Activated CD4-positive, alpha-beta T cell treated with anti-CD3 and anti-CD28 coated beads for 1 hour (primary cell): Measurements from ENCODE around the gene TM4SF4.
"Not testable (repeated sequence)": the region's sequence is repeated elsewhere in the genome, so short reads cannot be mapped to it uniquely, and the experiment has no call there.

ENCODE experiments used
- DNase-seq: peaks from one replicate; pipeline ENCODE4 v3.0.0-alpha.2; 2020

TM4SF4 gene

DNA sequence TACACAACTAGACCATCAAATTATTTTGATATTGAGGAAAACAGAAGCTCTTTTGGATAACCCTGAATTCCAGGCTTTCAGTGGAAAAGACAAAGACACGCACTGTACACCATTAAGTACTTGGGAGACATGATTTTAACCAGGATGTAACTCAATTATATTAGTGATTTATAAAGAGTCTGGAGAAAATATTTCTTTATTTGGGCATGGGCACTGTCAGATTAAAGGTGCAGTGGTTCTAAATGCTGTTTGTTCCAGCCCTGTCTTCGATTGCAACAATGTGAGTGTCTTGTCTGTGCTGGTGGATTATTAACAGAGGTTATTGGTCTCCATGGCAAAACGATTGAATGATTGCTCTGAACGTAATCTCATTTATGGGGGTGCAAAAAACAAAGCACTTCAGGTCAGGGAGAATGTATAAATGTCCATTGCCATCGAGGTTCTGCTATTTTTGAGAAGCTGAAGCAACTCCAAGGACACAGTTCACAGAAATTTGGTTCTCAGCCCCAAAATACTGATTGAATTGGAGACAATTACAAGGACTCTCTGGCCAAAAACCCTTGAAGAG, at the start of gene TM4SF4:
Gene TM4SF4 (plus strand): TSS at position 448 of the 568 bp plus-strand sequence. CDS start 181 bp downstream, outside the sequence.
- DNase-seq = no peak

DNA sequence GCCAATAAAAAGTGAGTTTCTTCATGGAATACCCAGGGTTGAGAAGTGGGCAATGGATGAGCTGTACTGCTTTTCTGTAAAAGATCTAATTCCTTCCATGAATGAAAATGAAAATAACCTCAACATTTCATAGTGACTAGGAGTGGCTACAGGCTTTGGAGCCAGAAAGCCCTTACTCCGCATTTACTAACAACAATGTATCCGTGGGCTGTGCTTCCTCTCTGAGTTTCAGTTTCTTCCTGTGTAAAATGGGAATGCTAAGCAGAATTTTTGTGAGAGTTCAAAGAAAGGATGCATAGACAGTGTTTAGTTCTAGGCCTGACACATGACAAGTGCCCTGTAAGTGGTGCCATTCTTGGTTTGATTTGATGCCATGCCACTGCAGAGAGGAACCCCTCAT, 49.6 kb upstream of the TM4SF4 start:
- no peak for DNase-seq

DNA sequence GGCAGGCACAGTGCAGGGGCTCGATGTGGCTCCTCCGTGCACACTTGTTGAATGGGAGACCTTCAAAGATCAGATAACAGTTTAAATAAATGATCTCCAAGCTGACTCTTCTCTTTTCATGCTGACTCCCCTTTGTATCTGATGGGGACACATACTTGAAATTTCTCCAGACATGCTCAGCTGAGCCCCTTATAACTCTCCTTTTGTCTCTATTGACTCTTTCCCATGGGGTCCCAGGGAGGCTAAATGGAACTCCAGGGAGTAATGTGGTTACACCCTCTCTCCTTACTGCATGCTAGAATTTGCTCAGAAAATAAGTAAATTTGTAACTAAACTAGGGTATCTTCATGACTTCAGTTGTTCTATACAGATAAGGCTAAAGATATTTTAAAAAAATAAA, 48.2 kb upstream of the TM4SF4 start:
- DNase-seq = no peak

- no peak for DNase-seq
Observed at GRCh38 chr3:149428087-149428486, 46.4 kb upstream of the TM4SF4 start.

DNA sequence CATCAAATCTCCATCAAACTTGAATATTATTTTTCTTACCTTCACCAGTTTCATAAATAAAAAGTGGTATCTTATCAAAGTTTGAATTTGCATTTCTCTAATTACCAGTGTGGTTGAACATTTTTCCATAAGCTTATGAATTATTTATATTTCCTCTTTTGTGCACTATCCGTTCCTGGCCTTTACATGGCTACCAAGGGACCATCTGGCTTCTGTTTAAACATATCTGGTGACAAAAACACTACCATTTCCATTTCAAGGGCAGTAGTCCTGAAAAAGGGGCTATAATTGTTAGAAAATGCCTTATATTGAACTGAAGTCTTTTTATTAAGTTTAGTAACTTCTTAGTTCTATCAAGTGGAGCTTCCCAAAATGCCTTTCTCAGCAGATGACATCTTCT, 44.3 kb upstream of the TM4SF4 start:
- DNase-seq = no peak

- no peak for DNase-seq
Observed at GRCh38 chr3:149432149-149432548, 42.3 kb upstream of the TM4SF4 start.

DNA sequence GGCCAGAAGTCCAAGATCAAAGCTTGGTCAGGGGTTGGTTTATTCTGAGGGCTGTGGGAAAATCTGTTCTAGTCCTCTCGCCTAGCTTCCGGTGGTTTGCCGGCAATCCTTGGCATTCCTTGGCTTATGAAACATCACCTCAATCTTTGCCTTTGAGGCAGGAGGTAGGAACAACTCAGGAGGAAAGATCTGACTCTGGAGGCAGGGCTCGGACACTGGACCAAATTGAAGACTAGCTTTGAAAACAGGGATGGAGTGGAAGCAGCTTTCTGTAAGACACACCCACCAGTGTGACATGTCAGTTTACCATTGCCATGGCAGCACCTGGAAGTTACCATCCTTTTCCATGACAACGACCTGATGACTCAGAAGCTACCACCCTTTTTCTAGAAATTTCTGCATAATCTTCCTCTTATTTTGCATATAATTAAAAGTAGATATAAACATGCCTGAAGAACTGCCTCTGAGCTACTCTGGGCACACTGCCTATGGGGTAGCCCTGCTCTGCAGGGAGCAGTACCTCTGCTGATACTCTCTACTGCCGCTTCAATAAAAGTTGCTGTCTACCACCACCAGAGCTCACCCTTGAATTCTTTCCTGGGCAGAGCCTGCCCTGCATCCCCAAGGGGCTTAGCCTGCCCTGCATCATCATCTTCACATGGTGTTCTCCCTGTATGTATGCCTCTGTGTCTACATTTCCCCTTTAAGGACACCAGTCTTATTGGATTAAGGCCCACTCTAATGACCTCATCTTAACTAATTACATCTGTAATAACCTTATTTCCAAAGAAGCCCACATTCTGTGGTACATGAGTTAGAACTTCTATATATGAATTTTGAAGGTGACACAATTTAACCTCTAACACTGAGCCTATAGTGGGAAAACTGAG, 38.3 kb upstream of the TM4SF4 start:
- no peak for DNase-seq

DNA sequence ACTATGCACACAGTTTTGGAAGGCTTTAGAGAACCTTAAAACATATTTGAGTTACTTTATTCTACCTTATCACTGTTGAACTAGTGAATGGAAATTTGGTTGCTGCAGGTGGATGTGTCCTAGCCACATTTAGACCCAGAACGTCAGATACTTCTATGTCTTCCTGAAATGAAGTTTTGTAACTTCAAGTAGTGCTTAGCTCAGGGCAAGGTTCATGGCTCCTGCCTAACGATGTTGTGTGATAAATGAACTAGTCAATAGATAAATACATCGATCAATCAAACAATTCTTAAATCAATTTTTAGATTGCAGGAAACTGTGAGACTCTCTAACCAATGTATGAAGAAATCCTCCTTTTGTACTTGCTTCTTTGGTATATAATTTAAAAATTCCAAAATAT, 37.2 kb upstream of the TM4SF4 start:
- DNase-seq = no peak

DNA sequence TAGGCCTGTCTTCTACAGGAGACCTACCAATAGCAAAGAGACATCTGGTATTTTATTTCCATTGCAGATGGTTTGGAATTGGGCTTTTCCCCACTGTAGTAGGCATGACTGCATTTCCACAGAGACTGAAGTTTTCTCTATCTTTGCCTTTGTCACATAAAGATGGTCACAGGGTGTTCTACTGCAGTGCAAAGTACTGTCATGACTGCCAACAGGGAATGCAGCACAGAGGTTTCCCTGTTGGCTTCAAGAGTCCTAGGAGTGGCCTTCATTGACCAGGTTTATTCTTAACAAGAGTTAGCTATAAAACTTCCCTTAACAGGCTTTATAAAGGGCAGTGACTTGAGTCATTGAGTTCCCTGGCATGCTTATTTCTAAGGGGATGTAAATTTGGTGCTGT, 36.8 kb upstream of the TM4SF4 start:
- DNase-seq = no peak

- no peak for DNase-seq
Observed at GRCh38 chr3:149438981-149439380, 35.5 kb upstream of the TM4SF4 start.

DNA sequence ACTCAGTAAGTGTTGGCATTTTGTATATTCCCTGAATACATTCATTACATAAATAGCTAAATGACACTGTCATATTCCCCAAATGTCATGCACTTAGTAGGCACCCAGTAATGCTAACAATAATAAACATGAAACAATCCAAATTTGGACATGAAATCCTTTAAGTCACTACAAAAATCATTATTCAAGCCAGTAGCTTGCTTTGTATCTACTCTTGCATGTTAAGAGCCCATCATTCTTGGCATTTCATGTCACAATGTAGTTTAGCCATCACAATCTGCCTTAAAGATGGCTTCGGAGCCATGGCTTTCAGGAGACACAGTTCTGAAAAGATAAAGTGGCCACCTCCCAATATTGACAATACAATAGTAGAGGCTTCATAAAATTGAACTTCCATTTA, 32.9 kb upstream of the TM4SF4 start:
- DNase-seq = no peak

DNA sequence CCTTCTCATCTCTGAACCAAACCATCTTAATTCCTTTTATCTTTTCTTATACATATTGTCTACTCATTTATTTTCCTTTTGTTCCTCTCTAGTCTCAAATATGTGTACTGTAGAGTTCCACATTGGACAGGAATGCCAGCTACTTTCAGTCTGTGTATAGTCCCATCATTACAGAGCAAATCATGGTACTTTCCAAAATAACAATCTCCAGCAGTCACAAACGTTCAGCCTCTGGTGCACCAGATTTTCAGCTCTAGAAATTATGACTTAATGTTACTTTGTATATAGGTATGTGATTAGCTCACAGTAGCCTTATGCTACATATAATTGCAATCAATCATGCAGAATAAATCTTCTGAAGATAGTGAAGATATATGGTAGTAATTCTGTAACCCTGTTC, 32.5 kb upstream of the TM4SF4 start:
- no peak for DNase-seq

- DNase-seq = no peak
Observed at GRCh38 chr3:149442851-149443544, 31.5 kb upstream of the TM4SF4 start.

DNA sequence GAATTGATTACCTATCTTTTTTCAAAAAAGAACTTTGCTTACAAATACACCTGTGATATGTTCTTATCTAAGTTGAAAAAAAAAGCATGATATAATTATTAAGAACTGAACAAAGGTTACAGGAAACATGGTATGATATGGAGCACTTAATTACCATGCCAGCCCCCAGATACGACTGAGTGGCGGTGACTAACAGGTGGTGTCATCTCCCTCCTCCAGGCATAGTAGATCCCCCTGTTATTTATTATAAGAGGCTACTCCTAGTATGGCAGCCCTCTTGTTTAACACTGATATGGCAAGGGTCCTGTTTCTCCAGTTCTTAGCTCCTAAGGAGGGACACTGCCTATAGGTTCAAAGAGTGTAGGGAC, 31.0 kb upstream of the TM4SF4 start:
- DNase-seq = no peak

GRCh38 chr3:149444867-149445266, 29.6 kb upstream of the TM4SF4 start:
- not testable (repeated sequence) for DNase-seq

GRCh38 chr3:149448331-149448831, 26.1 kb upstream of the TM4SF4 start:
- no peak for DNase-seq

DNA sequence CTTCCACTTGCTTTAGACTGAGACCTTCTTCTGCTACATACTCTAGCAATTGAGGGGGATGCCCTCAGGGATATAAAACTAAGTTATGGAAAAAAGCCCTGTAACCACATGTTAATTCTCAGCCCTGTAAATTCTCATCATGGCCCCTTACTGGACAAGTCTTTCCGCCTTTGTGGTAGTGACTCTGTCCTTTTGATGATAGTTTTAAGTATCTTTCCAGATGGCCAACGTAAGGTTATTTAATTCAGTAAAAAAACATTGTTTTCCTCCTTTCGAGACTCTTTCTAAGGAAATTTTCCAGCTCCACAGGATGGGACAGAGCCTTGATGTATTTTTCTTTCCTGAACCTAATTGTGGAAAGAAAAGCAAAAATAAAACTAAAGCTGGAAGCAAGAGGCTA, 25.3 kb upstream of the TM4SF4 start:
- DNase-seq = no peak

- DNase-seq = no peak
Observed at GRCh38 chr3:149449799-149450198, 24.7 kb upstream of the TM4SF4 start.

GRCh38 chr3:149450281-149450680, 24.2 kb upstream of the TM4SF4 start:
- no peak for DNase-seq

DNA sequence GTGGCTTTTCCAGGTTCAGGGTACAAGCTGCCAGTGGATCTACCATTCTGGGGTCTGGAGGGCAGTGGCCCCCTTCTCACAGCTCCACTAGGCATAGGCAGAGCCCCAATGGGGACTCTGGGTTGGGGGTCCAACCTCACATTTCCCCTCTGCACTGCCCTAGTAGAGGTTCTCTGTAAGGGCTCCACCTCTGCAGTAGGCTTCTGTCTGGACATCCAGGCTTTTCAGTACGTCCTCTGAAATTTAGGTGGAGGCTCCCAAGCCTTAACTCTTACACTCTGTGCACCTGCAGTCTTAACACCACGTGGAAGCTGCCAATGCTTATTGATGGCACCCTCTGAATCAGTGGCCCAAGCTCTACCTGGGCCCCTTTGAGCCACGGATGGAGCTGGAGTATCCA, 22.5 kb upstream of the TM4SF4 start:
- no peak for DNase-seq

GRCh38 chr3:149453140-149453805, 21.2 kb upstream of the TM4SF4 start:
- no peak for DNase-seq

DNA sequence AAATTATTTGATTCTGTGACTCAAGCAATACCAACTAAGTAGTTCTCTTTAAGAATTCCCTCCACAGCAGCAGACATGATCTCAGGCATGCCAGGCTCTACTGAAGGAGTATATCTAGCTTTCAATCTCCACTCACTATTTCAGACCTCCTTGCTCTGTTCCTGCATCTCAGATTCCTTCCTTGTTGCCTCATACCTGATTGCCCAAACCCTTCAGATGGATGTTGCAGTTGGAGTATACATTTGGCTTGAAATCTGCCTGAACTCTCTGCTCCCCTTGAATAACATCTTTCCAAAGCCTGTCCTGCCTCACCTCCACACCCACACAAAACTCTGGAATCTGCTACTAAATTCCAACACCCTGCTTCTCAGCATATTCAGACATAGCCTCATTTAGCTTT, 19.8 kb upstream of the TM4SF4 start:
- no peak for DNase-seq

- DNase-seq = no peak
Observed at GRCh38 chr3:149455366-149455765, 19.1 kb upstream of the TM4SF4 start.
